Gastroesophageal sphincter (tissue), 3 donors: ENCODE results near the gene SEMA4D.
A peak's percentile ranks its signal among the peaks of the same experiment; 100 is the strongest.

Experiments used
- CTCF ChIP-seq, 4 experiments: fragments of 200-600 bp in 2 of 4; fragments of 450-650 bp in 2 of 4; sonication (generic) in 1 of 4; IDR thresholded peaks; one replicate each; pipeline ENCODE4 v1.5.1; 2017 to 2019; ENCODE audit warnings: antibody characterized with exemption in 4 of 4, mild to moderate bottlenecking in 2 of 4, moderate library complexity in 2 of 4
- POLR2A ChIP-seq, 2 donors: fragments of 450-650 bp; IDR thresholded peaks; one replicate each; pipeline ENCODE4 v1.6.1; 2017; ENCODE audit warnings: antibody characterized with exemption in 2 of 2, mild to moderate bottlenecking in 2 of 2, moderate library complexity in 1 of 2
- POLR2AphosphoS5 ChIP-seq: sonication (generic); formaldehyde crosslinking; IDR thresholded peaks from one replicate; pipeline ENCODE4 v1.6.1; 2017; ENCODE audit warnings: antibody characterized with exemption

GRCh38 chr9:89388084-89388867 lies 109.6 kb downstream of the SEMA4D start:
- peak; percentile 89 for TF ChIP-seq POLR2AphosphoS5
- TF ChIP-seq CTCF (IDR thresholded peaks at IDR 0.05), result no peak
- TF ChIP-seq POLR2A (IDR thresholded peaks at IDR 0.05), result no peak
